ENCODE results near the gene CDK13.

- no peak for TF ChIP-seq CTCF (IDR thresholded peaks at IDR 0.05)
- no peak for TF ChIP-seq POLR2A (IDR thresholded peaks at IDR 0.05)
These were observed 51.6 kb downstream of the CDK13 start for GRCh38 chr7:40001649-40002048.
